Heart left ventricle (tissue), 13 donors: ENCODE measurements around the gene OPCML.

Experiments
- CTCF ChIP-seq, 12 donors: fragments of 200-600 bp; sonication (generic) in 4 of 12; IDR thresholded peaks; one replicate each; pipeline versions ENCODE4 v1.5.0 to v1.8.0; 2018 to 2022; ENCODE audit warnings: antibody characterized with exemption in 12 of 12, mild to moderate bottlenecking in 5 of 12
- POLR2A ChIP-seq, 2 donors: fragments of 450-650 bp; IDR thresholded peaks; one replicate each; pipeline ENCODE4 v1.6.1; 2017; ENCODE audit warnings: antibody characterized with exemption in 2 of 2, mild to moderate bottlenecking in 2 of 2, moderate library complexity in 2 of 2
- donor health status: ischemic (EF 13 %, LVEDD 7.1; RV severe dilation, severe dysfunction).
- donor health status: DM: no; HTN: yes; CAD: no.
- donor health status: DM: no; HTN: no; CAD: no.
- donor health status: ischemic (EF 25% LVEDD 6.9; RV normal size, moderate dysfunction).
- donor health status: ischemic (EF 25% LVEDD 5.7; RV mildly dilated, moderate dysfunction).
- donor health status: ischemic (EF 35%, LVEDD 5.7; RV mildly dilated, moderate dysfunction).
- donor health status: nonischemic (EF 11% LVEDD 7.7; RV severe dilation, severe dysfunction).
- donor health status: DM: yes; HTN: yes; CAD: no.
- donor health status: PGD.
- donor health status: ischemic (EF 29% LVEDD 5.4; RV normal size, mild dysfunction).
- donor health status: nonischemic (EF 23%, LVEDD 6.1; RV moderate dilation, normal function).

DNA sequence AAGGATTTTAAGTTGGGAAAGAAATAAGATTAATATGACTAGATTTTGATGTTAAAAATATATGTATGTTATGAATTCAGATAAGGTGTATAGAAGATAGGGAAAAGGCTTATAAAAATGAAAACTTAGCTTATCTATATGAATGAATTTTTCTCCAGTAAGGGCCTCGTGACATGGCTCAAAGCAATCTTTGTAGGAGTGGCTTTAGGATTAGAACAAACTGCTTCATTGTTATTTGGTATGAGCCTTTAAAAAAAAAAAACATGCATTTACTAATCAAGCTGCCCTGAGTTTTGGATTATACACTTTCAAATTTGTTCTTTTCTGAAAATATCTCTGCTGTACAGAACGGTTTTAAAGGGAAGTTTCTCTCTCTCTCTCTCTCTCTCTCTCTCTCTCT, 905.9 kb downstream of the OPCML start:
- no peak for TF ChIP-seq POLR2A (IDR thresholded peaks at IDR 0.05)
- TF ChIP-seq CTCF (IDR thresholded peaks at IDR 0.05): no peak
